HCT116 (cell line): Measurements from ENCODE around the gene NLE1. TPM values are rescaled to one million over a fixed set of nuclear protein-coding genes. Genes with fewer than 3 reads are reported as not detected.

Experiments used
- ATAC-seq: fragments of 200-7000 bp; cut with Tn5 transposase; 2 replicates; pipeline ENCODE4 v1.9.1; 2020; ENCODE audit warnings: mild to moderate bottlenecking, moderate library complexity
- BruUV-seq: library from RNA; stranded (reverse); fragments of 400-500 nt; replicated peaks from 2 replicates; lab custom pipeline; 2021; lab: Mats Ljungman, UMichigan
- CTCF ChIA-PET: fragments of 300-600 bp; sonication (Branson Sonifier 250); formaldehyde crosslinking; loops from one replicate; lab custom pipeline; 2021; ENCODE audit warnings: antibody characterized with exemption; lab: Charles Lee
- POLR2A ChIA-PET: fragments of 300-600, 350-600 bp; sonication (Branson Sonifier 250); formaldehyde crosslinking; loops from one replicate; lab custom pipeline; 2021; ENCODE audit warnings: antibody characterized with exemption; lab: Charles Lee
- RAD21 ChIA-PET, 2 experiments: fragments of 300-600 bp; sonication (Branson Sonifier 250); formaldehyde crosslinking; loops; one replicate each; lab custom pipeline; 2023; ENCODE audit warnings: low total read pairs in 2 of 2; ENCODE audit not compliant: uncharacterized antibody in 2 of 2, unreplicated experiment in 2 of 2, low non-redundant PET in 1 of 2; lab: Charles Lee
- DNase-seq: peaks from one replicate; pipeline ENCODE4 v3.0.0-alpha.2; 2010; ENCODE audit warnings: low read depth, low spot score
- H2AFZ ChIP-seq: fragments of 200-600 bp; shearing (Covaris generic), sonication (generic); 2 replicates; pipeline ENCODE4 v1.6.1; 2017; ENCODE audit warnings: low read depth, mixed run types, mixed read lengths, antibody characterized with exemption, low read length; ENCODE audit not compliant: poor library complexity, severe bottlenecking
- H3K27ac ChIP-seq: 2 replicates; pipeline ENCODE4 v1.5.1; 2012; ENCODE audit warnings: low read depth, low read length
- H3K27me3 ChIP-seq: fragments of 200-600 bp; sonication (generic); 2 replicates; pipeline ENCODE4 v1.6.1; 2016; ENCODE audit warnings: mixed run types, low read length, mixed read lengths; ENCODE audit not compliant: insufficient read depth
- H3K36me3 ChIP-seq, 2 experiments: fragments of 200-500 bp in 1 of 2; fragments of 200-600 bp in 1 of 2; sonication (Bioruptor generic) in 1 of 2; sonication (generic) in 1 of 2; 2 replicates each; pipeline versions ENCODE4 v1.5.1 to v1.6.1; 2014 to 2016; ENCODE audit warnings: low read length in 2 of 2, inconsistent platforms in 1 of 2, mixed read lengths in 1 of 2, mixed run types in 1 of 2; ENCODE audit not compliant: insufficient read depth in 2 of 2, control insufficient read depth in 1 of 2
- H3K4me1 ChIP-seq, 2 experiments: fragments of 200-600 bp in 1 of 2; sonication (generic) in 1 of 2; 2 replicates each; pipeline versions ENCODE4 v1.5.1 to v1.6.1; 2012 to 2017; ENCODE audit warnings: low read length in 2 of 2, inconsistent platforms in 1 of 2, mild to moderate bottlenecking in 1 of 2, mixed read lengths in 1 of 2, mixed run types in 1 of 2, moderate library complexity in 1 of 2; ENCODE audit not compliant: insufficient read depth in 2 of 2, control insufficient read depth in 1 of 2
- H3K4me2 ChIP-seq: fragments of 200-600 bp; sonication (generic); 2 replicates; pipeline ENCODE4 v1.6.1; 2017; ENCODE audit warnings: mixed run types, low read length, mixed read lengths
- H3K4me3 ChIP-seq, 2 experiments: fragments of 200-600 bp in 1 of 2; sonication (generic) in 1 of 2; replicated peaks in 1 of 2; 2 replicates each; pipeline ENCODE4 v1.5.1; 2011 to 2016; ENCODE audit warnings: low read length in 2 of 2, control low read depth in 1 of 2, low read depth in 1 of 2, mild to moderate bottlenecking in 1 of 2, mixed read lengths in 1 of 2, mixed run types in 1 of 2
- H3K79me2 ChIP-seq: fragments of 200-600 bp; sonication (generic); 2 replicates; pipeline ENCODE4 v1.6.1; 2017; ENCODE audit warnings: mild to moderate bottlenecking, mixed run types, low read length, moderate library complexity, mixed read lengths; ENCODE audit not compliant: insufficient read depth
- H3K9ac ChIP-seq: fragments of 200-600 bp; sonication (generic); 2 replicates; pipeline ENCODE4 v1.6.1; 2016; ENCODE audit warnings: low read length, mixed read lengths
- H3K9me2 ChIP-seq: fragments of 200-600 bp; sonication (generic), shearing (Covaris generic); 2 replicates; pipeline ENCODE4 v1.6.1; 2017; ENCODE audit warnings: mixed run types, mild to moderate bottlenecking, moderate library complexity; ENCODE audit not compliant: insufficient read depth
- H3K9me3 ChIP-seq, 2 experiments: fragments of 200-500 bp in 1 of 2; fragments of 200-600 bp in 1 of 2; sonication (Bioruptor generic) in 1 of 2; sonication (generic) in 1 of 2; 2 replicates each; pipeline ENCODE4 v1.6.1; 2014 to 2017; ENCODE audit warnings: low read length in 2 of 2, mixed read lengths in 2 of 2, inconsistent platforms in 1 of 2, low read depth in 1 of 2, mild to moderate bottlenecking in 1 of 2, mixed run types in 1 of 2, moderate library complexity in 1 of 2; ENCODE audit not compliant: control insufficient read depth in 1 of 2, insufficient read depth in 1 of 2
- H4K20me1 ChIP-seq: fragments of 200-600 bp; sonication (generic), shearing (Covaris generic); 2 replicates; pipeline ENCODE4 v1.6.1; 2017; ENCODE audit warnings: mixed run types, mild to moderate bottlenecking, moderate library complexity; ENCODE audit not compliant: insufficient read depth
- CBX3 ChIP-seq: IDR thresholded peaks from 2 replicates; pipeline ENCODE4 v1.6.1; 2012; ENCODE audit warnings: low read depth
- CEBPB ChIP-seq: IDR thresholded peaks from 2 replicates; pipeline ENCODE4 v1.6.1; 2012; ENCODE audit warnings: low read depth
- ELF1 ChIP-seq: IDR thresholded peaks from 2 replicates; pipeline ENCODE4 v1.6.1; 2012; ENCODE audit warnings: low read depth, borderline replicate concordance
- EZH2phosphoT487 ChIP-seq: fragments of 200-600 bp; IDR thresholded peaks from 2 replicates; pipeline ENCODE4 v1.6.1; 2018; ENCODE audit warnings: antibody characterized with exemption, borderline replicate concordance
- POLR2A ChIP-seq: IDR thresholded peaks from 2 replicates; pipeline ENCODE4 v1.7.0; 2011; ENCODE audit warnings: borderline replicate concordance; ENCODE audit not compliant: insufficient read depth, insufficient read length; ENCODE audit errors: extremely low read depth
- RAD21 ChIP-seq: IDR thresholded peaks from 2 replicates; pipeline ENCODE4 v1.6.1; 2012; ENCODE audit warnings: low read depth, mild to moderate bottlenecking
- SP1 ChIP-seq: IDR thresholded peaks from 2 replicates; pipeline ENCODE4 v1.6.1; 2012; ENCODE audit warnings: low read depth
- SRF ChIP-seq: IDR thresholded peaks from 2 replicates; pipeline ENCODE4 v1.6.1; 2012; ENCODE audit warnings: low read depth
- TCF7L2 ChIP-seq: IDR thresholded peaks from 2 replicates; pipeline ENCODE4 v1.7.0; 2011; ENCODE audit warnings: borderline replicate concordance, inconsistent platforms; ENCODE audit not compliant: insufficient read depth, insufficient read length; ENCODE audit errors: extremely low read depth
- ZFX ChIP-seq: fragments of 450-650 bp; IDR thresholded peaks from 2 replicates; pipeline ENCODE4 v1.6.1; 2017
- ZNF274 ChIP-seq: fragments of 200-500 bp; sonication (Bioruptor generic); IDR thresholded peaks from 2 replicates; pipeline ENCODE4 v1.6.1; 2014; ENCODE audit warnings: mild to moderate bottlenecking, low read depth, low read length, inconsistent platforms
- intact Hi-C: fragments of 100-400 bp; cut with micrococcal nuclease; formaldehyde crosslinking; loops from 2 replicates; pipeline ENCODE4 v1.10.0; 2022
- total RNA-seq: library from RNA; stranded (reverse); gene quantifications from one replicate; pipeline ENCODE4 v1.2.1, GENCODE V29; 2021; ENCODE audit not compliant: unreplicated experiment
- TF ChIP-seq, protein P1 (sequence below): IDR thresholded peaks from 2 replicates; pipeline ENCODE4 v1.6.1; 2011; ENCODE audit warnings: mild to moderate bottlenecking, low read length, moderate library complexity; ENCODE audit not compliant: insufficient replicate concordance; ENCODE audit errors: extremely low read depth
- TF ChIP-seq, protein P2 (sequence below), 3 experiments: fragments of 200-600 bp in 1 of 3; sonication (generic) in 1 of 3; IDR thresholded peaks in 2 of 3; conservative IDR thresholded peaks in 1 of 3; 2 replicates each; pipeline ENCODE4 v1.5.1; 2012 to 2017; ENCODE audit warnings: low read depth in 2 of 3, low read length in 2 of 3, antibody characterized with exemption in 1 of 3, borderline replicate concordance in 1 of 3, control low read depth in 1 of 3, mild to moderate bottlenecking in 1 of 3, mixed read lengths in 1 of 3, mixed run types in 1 of 3, moderate library complexity in 1 of 3; ENCODE audit not compliant: insufficient read depth in 1 of 3

NLE1 gene
- total RNA-seq, 1 experiment from 2014 or later: 55.5 TPM

DNA sequence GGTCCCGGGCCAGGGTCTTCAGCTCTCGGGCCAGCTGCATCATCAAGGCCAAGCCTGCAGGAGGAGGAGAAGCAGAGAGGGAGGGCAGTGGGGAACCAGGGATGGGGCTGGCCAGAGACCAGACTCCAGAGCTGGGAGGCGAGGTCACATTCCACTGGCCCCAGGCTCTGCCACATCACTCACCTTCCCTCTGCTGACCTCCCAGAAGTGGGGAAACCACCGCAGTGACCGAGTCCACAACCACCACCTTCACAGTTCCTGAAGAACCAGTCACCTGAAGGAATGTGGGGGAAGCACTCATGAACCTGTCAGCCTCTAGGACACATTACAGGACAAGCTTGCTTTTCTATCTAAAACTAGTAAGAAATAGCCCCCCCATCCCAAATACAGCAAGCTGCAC lies 38.8 kb downstream of the NLE1 start:
- no peaks in the 10 kb centered on the region for H3K9me3 ChIP-seq
- RAD21 ChIA-PET: no interaction called here
- no peaks in the 10 kb centered on the region for H3K27me3 ChIP-seq
- H3K9ac ChIP-seq: no peak overlapping the region
- no peak for DNase-seq
- H3K36me3 ChIP-seq: peaks cover 11 to 22% of the 10 kb centered on the region in 2 experiments
- H3K79me2 ChIP-seq: no peaks in the 10 kb centered on the region
- no peak overlapping the region for H3K4me3 ChIP-seq
- peaks cover 1 to 9% of the 10 kb centered on the region in 2 experiments for H3K4me1 ChIP-seq
- H4K20me1 ChIP-seq: no peaks in the 10 kb centered on the region
- intact Hi-C loops: no loop called here
- TF ChIP-seq EZH2phosphoT487: no peak
- TF ChIP-seq POLR2A: no peak
- no peak for TF ChIP-seq ZFX
- no peak for TF ChIP-seq CBX3
- TF ChIP-seq RAD21: no peak
- TF ChIP-seq, protein P1, sequence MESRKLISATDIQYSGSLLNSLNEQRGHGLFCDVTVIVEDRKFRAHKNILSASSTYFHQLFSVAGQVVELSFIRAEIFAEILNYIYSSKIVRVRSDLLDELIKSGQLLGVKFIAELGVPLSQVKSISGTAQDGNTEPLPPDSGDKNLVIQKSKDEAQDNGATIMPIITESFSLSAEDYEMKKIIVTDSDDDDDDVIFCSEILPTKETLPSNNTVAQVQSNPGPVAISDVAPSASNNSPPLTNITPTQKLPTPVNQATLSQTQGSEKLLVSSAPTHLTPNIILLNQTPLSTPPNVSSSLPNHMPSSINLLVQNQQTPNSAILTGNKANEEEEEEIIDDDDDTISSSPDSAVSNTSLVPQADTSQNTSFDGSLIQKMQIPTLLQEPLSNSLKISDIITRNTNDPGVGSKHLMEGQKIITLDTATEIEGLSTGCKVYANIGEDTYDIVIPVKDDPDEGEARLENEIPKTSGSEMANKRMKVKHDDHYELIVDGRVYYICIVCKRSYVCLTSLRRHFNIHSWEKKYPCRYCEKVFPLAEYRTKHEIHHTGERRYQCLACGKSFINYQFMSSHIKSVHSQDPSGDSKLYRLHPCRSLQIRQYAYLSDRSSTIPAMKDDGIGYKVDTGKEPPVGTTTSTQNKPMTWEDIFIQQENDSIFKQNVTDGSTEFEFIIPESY: no peak
- no peak for TF ChIP-seq ELF1
- no peak for TF ChIP-seq SP1
- no peak for TF ChIP-seq ZNF274
- no peak for TF ChIP-seq CEBPB
- no peak for TF ChIP-seq TCF7L2
- no peak for TF ChIP-seq SRF
- TF ChIP-seq, protein P2, sequence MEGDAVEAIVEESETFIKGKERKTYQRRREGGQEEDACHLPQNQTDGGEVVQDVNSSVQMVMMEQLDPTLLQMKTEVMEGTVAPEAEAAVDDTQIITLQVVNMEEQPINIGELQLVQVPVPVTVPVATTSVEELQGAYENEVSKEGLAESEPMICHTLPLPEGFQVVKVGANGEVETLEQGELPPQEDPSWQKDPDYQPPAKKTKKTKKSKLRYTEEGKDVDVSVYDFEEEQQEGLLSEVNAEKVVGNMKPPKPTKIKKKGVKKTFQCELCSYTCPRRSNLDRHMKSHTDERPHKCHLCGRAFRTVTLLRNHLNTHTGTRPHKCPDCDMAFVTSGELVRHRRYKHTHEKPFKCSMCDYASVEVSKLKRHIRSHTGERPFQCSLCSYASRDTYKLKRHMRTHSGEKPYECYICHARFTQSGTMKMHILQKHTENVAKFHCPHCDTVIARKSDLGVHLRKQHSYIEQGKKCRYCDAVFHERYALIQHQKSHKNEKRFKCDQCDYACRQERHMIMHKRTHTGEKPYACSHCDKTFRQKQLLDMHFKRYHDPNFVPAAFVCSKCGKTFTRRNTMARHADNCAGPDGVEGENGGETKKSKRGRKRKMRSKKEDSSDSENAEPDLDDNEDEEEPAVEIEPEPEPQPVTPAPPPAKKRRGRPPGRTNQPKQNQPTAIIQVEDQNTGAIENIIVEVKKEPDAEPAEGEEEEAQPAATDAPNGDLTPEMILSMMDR (IDR thresholded peaks at IDR 0.05 in 2 of 3, conservative IDR thresholded peaks at IDR 0.05 in 1 of 3; ENCODE audit: borderline replicate concordance in 1 of 3, insufficient read depth in 1 of 3, low read depth in 2 of 3, low read length in 2 of 3): no peak
- TF ChIP-seq, all 23 proteins: peak for 0
- Histone ChIP-seq H3K9me2 (no peaks in the 10 kb centered on the region), H3K4me2 (no peak overlapping the region), H2AFZ (no peak overlapping the region), H3K27ac (no peak overlapping the region)
- CTCF ChIA-PET: interaction anchor here (1.4 kb wide), 1 partner anchor 14 kb away, joined by 5 read pairs; no protein-coding TSS in a partner anchor
- POLR2A ChIA-PET: no interaction called here
- ATAC-seq: peak; percentile 53; the same call in 1 of the 2 replicates
- BruUV-seq: no TSS peak
